Glomerular visceral epithelial cell (primary cell): ENCODE results near the gene SLC15A3.

Experiments
- DNase-seq: peaks from one replicate; pipeline ENCODE4 v3.0.0-alpha.2; 2016; ENCODE audit errors: extremely low spot score

The SLC15A3 gene

DNA sequence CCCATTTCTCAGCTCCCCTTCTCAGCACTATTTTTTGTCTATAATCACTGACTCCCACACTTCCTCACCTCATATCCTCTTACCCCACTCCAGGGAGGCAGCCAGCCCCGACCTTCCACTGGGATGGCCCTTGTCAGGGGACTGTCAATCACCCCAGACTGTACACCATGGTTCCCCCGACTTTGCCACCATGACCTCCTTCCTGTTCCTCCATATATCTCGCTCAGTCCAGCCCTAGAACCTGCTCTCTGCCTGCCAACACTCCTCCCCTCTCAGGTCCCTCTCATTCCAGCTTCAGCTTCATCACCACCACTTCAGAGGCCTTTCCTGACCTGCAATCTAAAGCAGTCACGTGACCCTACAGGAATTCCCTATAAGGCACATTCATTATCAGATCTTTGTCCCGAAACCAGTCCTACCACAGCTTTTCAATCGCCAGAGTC lies 62.1 kb downstream of the SLC15A3 start:
- DNase-seq, result no peak

DNA sequence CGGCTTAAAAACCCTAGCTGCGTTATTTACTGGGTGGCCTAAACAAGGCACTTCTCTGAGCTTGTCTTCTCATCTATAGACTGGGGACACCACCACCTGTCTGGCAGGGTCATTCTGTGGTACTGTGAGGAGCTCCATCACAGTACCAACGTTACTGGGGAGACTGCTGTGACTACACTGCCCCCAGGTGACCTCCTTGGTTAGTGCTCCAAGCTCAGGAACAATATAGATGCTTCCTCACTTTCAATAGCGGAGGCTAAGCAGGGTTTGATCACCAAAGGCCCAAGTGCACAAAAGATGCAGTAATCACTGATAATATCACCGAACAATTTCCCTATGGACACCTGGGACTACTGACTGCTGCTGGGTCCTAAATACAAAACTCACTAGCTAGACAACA lies 64.4 kb downstream of the SLC15A3 start:
- peak; percentile 67 for DNase-seq
